SKM-1 (cell line): ENCODE results near the gene PID1.
"Not testable (repeated sequence)": the region's sequence is repeated elsewhere in the genome, so short reads cannot be mapped to it uniquely, and the experiment has no call there.

Experiments used
- DNase-seq: peaks from one replicate; lab custom pipeline; 2025; ENCODE audit not compliant: unreplicated experiment; lab: John Stamatoyannopoulos, UW

The PID1 gene

DNA sequence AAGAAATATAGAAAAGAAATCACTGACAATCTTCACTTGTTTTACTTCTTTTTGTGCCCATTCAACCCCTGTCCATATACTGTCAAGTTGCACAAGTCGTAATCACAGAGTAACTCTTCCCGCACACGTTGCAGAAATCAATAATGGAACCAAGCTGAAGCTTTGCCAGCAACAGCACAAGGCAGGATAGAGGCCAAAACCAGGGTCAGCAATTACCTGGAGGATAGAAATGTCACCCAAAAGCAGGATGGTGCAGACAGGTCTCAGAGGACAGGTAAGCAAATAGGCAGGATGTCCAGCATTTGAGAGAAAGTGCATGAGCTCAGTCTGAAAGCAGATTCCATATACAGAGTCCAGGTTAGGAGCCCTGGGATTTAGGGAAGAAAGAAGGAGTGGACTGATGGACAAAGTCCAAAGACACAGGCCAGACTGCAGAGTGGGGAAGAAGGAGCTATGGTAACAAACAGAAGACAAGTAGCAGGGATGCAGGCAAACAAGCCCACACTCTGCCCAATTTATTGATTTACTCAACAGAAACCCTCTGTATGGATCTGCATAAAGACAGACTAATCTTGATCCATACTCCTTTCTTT is 52.7 kb downstream of the PID1 start:
- DNase-seq, result no peak

DNA sequence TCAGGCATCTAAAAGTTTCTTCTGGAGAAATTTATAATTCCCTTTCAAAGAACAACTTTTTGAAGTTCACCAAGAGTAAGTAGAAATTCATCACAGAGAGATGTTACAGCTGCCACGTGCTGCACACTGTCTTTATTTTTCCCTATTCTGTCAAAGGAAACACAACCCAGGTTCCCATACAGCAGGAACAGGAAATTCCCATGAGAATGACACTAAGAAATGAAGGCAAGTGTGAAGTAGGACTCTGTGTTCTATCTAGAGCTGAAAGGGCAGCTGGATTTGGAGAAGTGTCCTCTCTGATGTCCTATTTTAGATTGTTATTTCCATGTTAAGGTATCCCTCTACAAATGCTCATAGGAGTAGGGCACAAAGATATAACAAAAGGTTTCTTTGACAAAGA is 58.8 kb downstream of the PID1 start:
- no peak for DNase-seq

DNA sequence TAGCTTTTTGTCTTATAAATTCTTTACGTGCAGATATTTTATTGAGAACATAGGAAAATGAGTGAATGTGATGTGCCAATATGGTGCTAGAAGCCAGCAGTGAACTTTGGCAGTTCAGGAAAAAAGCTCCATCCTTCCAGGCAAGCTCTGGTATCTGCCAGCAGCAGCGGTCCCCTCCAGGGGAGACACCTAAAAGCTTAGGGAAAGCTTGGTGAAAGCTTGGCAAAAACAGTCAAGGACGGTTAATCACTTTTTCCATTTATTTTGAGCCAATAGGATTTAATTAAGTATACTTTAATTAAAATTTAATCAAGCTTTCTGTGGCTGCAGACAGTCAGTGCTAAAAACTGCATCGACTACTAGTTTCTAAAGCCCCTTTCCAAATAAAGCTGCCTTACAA is 60.4 kb downstream of the PID1 start:
- no peak for DNase-seq

DNA sequence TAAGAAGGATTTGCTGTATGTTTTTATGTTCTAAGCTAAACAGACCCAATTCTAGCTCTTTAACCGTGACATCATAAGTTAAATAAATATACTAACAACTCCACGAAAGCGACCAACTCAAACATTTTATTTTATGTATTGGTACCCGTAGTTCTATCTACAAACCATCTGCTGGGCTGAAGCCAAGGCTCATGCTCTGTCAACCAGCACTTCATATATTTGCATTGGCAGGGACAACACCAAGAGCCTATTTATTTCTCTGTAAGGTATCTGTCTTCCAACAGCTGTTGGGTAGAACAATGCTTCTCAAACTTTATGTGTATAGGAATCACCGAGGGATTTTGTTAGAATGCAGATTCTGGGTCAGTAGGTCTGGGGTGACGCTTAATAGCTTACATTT is 64.5 kb downstream of the PID1 start:
- DNase-seq, result no peak

DNA sequence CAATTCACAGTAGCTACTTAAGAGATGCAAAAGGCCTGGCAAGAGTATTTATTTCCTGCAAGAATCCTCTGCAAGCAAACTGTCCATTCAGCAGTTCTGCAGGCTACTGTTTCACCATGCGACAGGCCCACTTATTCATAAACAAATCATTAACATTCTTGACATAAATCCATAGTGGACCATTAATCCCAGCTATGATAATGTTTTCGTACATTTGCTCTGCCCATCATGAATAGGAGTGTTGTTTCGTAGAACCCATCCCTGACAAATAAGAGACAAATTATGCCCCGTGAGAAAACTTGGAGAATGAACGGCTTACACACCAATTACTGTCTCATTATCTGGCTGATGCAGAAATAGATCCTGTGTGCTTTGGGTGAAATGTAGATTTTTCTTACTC is 65.4 kb downstream of the PID1 start:
- no peak for DNase-seq

DNA sequence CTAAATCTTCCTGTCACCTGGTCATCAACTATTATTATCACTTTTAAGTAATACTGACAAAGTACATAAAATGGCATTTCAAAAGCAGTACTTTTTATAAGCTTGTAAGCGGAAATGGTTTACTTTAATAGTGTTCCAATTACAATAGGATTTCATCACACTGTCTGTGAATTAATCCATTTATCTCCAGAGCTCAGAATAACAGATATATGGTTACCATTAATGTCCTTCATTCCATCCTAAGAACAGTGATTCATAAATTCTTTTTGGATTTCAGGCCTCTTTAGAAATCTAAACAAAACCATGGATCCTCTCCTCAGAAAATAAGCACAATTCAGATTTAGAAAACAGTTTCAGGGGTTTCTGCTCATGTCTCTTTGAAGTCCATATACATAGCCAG is 68.4 kb downstream of the PID1 start:
- no peak for DNase-seq

DNA sequence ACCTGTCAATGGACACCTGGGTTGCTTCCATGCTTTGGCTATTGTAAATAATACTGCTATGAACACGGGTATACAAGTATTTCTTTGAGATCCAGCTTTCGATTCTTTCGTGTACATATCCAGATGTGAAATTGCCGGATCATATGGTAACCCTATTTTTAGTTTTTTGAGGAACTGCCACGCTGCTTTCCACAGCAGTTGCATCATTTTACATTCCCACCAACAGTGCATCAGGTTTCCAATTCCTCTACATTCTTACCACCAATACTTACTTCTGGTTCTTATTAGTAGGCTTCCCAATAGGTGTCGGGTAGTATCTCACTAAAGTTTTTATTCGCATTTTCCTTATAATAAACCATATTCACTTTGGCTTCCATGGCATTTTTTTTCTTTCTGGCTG is 69.6 kb downstream of the PID1 start:
- DNase-seq, result no peak

DNA sequence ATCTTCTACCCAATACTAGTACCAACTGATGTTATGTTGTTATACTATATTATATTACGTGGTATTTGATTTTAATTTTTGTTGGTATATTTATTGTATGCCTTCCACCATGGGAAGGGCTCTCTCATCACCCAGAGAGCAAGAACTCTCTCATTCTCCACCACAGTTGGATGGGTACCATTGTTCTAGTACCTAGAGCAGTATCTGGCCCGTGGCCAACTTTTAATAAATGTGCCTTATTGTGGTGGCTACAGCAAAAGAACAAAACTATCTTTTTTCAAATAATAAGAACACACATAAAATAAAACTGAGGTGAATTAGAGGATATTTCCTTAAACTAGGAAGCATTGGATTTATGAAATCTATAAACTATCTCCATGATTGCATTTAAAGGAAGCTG is 71.8 kb downstream of the PID1 start:
- DNase-seq, result no peak

DNA sequence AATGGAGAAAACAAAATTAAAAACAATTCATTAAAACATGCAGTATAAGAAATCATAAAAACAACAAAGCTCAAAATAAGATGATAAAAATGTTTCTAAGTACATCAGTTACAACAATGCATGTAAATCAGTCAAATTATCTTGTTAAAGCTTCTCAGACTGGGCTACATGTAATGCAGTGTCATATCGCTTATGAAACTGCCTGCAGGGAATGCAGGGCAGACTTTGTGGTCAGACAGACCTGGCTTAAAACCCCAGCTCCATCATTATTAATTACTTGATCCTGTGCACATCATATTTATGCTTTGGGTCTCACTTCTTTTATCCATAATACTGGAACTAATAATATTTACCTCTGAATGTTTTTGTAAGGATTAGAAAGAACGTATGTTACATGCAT is 74.6 kb downstream of the PID1 start:
- DNase-seq, result no peak

DNA sequence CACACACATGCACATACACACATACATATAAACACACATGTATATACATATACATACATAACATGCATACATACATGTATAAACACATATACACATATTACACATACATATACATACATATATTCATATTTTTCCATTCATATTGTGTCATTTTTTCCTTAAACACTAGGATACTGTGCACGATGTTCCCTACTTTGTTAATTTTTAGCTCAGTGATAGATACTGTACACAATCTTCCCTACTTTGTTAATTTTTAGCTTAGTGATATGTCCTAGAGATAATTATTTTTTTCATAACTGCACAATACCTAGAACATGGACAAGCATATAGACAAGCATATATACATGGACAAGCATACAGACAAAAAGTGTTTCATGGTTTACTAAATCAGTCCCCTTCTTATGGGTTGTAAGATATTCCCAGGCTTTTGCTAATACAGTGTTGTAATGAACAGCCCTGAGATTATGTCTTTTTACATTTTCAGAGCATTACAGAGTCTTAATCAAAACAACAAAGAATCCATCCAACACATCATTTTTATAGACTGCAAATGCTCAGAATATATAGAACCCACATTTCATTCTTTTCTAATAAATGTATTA is 75.6 kb downstream of the PID1 start:
- DNase-seq, result no peak

DNA sequence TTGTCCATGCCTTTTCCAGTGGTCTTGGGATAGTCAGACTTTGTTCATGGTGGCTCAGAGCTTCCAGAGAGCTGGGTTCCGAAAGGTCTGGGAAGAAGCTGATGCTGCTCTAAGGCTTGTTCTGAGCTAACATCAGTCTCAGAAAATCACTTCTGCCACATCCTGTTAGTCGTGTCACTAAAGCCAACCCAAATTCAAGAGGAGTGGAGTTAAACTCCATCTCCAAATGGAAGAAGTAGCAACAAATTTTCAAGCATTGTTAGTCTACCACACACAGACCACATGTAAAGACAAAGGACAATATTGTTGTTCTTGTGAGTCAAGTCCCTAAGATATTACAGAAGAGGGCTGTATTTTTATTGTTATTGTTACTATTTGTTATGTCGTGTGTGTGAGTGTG is 77.8 kb downstream of the PID1 start:
- DNase-seq, result no peak

DNA sequence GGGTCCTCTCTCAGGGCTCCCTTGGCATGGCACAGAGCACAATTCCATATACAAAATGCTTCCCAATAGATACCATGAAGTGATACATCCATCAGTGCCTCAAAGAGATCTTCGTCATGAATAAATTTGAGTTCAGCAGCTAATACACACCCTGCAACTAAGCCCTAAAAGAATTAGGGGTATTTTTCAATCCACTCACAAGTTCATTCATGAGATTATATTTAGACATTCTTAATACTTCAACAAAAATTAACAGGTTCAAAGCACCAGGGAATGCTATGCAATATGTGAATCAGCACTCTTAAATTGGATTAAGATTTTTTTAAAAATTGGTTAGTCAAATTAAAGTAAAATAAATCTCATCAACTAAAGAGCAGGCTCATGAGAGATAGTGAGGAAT is 79.7 kb downstream of the PID1 start:
- DNase-seq, result no peak

DNA sequence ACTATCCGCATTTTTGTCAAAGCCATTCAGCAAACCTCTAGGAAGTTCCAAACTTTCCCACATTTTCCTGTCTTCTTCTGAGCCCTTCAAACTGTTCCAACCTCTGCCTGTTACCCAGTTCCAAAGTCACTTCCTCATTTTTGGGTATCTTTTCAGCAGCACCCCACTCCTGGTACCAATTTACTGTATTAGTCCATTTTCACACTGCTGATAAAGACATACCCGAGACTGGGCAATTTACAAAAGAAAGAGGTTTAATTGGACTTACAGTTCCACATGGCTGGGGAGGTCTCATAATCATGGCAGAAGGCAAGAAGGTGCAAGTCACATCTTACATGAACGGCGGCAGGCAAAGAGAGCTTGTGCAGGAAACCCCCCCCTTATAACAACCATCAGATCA is 84.0 kb downstream of the PID1 start:
- DNase-seq, result not testable (repeated sequence)

DNA sequence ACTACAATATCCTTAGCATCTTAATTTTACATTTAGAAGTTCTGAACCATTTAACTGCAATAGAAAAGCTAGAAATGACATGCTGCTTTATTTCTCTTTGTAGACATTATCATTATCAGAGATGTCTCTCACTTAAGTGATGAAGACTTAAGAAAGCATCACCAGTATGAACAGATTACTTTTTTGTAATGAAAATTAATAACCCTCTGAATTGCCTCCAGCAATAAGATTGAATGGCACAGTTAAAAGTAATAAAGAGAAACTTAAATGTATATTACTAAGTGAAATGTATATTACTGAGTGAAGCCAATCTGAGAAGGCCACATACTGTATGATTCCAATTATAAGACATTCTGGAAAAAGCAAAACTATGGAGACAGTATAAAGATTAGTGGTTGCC is 89.4 kb downstream of the PID1 start:
- no peak for DNase-seq

DNA sequence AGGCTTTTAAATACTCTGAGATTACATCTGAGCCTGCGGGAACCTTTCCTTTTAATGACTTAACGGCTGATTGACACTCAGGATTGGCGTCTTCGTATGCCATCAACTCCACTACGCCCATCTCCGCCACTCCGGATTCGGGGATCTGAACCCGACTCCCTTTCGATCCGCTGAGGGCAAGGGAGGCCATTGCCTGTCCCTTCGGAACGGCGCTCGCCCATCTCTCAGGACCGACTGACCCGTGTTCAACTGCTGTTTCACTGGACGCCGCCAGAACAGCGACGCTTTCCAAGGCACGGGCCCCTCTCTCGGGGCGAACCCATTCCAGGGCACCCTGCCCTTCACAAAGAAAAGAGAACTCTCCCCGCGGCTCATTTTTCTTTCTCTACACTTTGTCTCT is 90.4 kb downstream of the PID1 start:
- no peak for DNase-seq

DNA sequence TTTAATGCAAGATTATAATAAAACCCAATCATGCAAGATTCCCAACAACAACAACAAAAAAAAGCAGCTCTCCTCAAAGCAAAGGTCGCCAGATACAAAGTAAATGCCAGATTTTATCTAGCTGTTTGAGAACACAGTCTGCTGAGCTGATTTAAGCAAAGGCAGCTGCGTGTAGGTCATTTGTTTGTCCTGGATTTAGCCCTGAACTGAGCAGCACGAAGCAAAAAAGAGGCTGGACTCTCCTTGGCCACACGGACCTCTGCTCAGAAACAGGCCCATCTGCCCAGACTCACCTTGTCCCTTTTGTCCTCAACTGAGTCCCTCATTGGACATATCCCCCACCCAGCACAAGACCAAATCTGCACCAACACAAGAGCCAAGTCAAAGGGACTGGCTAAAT is 91.5 kb downstream of the PID1 start:
- no peak for DNase-seq

DNA sequence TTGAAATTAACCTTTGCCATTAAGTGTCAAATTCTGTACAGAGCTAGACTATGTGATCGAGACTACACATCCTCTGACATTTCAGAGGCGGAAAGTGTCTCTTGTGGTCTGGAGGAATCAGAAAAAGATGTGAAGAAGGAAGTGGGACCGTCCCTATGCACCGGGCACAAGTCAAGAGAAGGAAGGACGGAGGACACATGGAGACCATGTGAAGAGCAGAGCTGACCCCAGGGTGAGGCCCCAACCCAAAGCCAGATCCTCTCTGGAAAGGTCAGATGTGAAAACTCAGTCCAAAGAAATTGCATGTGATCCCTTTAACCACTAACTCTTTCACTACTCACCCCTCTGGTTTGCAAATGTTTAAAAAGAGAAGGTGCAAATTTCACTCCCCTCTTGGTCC is 92.4 kb downstream of the PID1 start:
- no peak for DNase-seq

DNA sequence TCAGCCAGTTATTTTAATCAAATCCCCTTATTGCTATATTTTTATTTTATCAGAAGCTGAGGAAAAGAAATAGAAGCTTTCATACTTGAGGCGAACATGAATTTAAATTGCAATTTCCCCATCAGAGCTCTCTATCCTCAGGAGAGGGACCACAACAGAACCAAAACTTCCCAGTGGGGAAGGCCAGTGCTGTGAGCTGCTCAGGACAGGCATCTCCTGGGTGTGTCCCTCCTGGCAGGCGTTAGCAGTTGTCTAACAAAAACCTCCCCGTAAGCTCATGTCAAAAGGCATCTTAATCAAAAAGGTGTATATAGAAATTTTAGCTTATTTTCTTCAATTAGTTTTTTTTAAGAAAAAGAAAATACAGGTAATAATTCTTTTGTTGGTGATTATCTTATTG is 93.0 kb downstream of the PID1 start:
- DNase-seq, result no peak

DNA sequence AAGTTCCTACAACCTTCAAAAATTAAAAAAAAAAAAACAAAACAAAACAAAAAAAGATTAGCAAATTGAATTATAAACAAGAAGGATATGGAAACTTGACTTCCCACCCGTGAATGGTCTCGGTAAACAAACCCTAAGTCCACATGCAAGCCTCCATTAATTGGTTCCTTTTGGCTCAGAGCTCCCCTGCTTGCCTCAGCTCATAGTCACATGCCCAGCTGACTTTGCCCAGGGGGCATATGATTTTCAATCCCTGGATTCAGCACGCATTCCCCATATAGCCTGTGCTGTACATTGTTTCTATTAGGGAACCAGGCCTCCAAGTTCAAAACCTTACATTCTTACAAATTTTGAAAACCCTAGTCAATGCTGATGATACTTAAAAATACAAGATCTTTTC is 95.0 kb downstream of the PID1 start:
- DNase-seq, result no peak

DNA sequence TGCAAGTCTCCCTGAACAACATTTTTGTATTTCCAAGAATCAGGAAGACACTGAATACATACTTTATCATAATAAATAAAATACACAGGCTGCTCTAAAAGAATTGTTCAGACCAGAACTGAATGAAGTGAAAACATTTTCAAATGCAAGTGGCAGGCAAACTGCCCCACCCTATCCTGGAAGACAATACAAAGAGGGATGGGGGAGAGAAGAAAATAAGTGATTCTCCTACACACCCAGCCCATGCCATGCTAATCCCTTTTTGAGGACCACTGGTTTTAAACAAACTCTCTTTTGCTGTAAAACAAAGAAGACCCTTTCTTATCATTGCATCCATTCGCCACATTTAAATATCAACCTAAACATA is 95.6 kb downstream of the PID1 start:
- no peak for DNase-seq

DNA sequence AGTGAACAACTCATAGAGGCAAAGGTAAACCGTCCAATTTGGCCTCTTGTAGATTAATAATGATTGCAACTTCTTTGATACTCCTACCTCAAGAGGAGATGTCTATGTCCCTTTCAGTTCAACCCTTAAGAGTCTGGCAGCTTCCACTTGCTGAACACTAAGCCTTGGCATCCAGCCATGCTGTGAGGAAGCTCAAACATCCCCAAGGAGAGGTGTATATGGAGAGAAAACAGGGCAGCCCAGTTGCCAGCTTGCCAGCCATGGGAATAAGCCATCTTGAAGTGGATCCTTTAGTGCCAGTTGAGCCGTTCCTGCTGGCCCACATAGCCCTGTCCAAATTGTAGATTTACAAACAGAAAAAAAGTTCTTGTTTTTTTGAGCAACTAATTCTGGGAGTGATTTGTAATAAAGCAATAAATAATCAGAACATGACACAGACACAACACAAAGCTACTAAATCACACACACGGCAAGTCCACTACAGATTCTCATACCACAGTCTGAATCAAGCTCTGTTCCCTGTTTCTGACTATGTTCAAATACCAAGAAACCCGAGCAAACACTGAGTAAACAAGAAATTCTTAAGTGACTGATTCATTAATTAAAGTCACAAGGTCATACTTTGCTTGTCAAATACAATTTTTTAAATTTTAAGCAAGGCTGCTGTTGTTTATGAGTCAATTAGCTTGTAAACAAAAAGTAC is 96.1 kb downstream of the PID1 start:
- no peak for DNase-seq

DNA sequence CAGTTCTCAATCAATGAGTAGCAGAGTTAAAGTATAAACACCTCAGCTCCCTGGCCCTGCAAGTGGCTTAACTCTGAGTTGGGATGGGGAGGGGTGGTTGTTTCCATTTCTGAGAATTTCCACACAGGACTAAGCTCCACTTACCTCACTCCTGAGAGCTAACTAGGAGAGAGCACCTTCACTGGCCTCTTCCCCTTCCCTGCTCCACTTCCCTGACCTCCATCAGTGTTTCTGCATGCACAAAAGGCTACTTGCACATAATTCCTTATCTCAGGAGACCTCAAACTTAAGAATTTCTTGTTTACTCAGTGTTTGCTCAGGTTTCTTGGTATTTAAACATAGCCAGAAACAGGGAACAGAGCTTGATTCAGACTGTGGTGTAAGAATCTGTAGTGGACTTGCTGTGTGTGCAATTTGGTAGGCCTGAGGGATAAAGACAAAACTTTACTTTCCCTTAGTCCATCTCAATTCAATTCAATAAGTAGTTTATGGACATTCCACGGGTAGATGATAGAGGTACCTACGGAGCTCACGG is 97.2 kb downstream of the PID1 start:
- DNase-seq, result no peak

DNA sequence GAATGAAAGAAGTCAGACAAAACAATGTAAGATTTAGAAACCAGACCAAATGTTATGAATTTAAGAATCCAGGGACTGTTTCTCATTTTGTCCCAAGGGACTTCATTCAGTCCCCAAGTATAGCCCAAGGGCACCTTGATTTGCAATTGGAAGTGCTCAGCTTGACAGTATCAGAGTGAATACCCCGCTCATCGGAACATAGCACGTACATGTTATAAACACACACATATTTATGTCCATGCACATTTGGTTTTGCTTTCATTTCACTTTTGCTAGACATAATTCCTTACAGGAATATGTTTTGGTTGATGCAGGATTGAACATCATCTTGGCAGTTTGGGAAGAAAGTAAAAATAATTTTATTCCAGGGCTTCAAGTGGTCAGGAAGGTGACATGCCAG is 100.2 kb downstream of the PID1 start:
- no peak for DNase-seq
